IPS-11a (cell line): ENCODE data around the gene QKI.
"Not testable (repeated sequence)": the region's sequence is repeated elsewhere in the genome, so short reads cannot be mapped to it uniquely, and the experiment has no call there.

Experiments used
- H3K4me3 ChIP-seq: one replicate; pipeline ENCODE4 v1.5.1; 2013; ENCODE audit warnings: low read depth, low read length, control low read depth

QKI gene

DNA sequence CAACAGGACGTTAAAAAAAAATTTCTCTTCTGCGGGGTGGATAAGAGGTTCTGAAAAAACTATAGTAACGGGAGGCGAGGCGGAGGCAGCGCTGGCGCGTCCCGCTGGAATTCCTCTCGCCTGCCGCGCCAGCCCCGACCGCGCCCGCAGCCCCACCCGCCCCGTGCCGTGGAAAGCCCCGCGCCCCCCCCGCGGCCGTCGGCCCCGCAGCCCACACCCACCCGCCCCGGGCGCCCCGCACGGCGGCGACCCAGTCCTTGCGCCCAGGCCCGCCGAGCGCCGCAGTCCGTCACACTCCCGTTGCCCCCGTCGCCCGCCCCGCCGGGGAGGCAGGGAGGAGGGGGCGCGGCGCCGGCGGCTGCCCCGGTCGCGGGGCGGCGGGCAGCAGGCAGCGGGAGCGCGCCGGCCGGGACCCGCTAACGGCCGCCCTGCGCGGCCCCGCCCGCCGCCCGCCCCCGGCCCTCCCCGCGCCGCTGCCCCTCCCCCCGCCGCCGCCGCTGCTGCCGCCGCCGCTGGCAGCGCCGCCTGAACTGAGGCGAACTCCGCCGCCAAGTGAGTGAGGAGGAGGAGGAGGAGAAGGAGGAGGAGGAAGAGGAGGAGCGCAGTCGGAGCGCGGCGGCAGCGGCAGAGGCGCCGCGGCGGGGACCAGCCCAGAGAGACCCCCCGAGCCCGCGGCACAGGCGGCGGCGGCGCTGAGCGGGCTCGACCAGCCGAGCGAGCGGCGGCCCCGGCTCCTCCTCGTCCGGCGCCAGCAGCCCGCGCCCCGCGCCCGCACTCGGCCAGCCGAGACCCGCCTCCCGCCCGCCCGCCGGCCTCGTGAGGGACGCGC lies at the start of gene QKI:
Gene QKI, plus strand, starts transcription at position 602 of the 829 bp plus-strand sequence. CDS start 476 bp downstream, outside the sequence.
- peak within 1 kb of the TSS; percentile 82 for H3K4me3 ChIP-seq

DNA sequence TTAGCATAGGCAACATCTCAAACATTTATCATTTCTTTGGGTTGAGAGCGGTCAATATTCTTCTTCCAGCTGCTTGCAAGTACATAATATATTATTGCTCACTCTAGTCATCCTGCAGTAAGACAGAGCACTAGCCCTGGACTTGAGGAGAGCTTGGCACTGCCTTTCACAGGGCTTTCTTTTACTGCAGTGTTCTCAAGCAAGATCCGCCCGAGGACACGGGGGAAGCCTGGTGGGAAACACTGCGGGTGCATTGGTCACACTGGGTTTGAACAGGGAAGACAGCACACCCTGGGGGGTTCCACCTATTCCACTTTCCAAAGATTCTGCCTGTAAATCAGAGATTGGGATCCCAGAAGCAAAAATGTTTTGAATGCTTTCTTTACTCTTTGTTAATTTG lies 48.2 kb upstream of the QKI start:
- no peak overlapping the region for H3K4me3 ChIP-seq

DNA sequence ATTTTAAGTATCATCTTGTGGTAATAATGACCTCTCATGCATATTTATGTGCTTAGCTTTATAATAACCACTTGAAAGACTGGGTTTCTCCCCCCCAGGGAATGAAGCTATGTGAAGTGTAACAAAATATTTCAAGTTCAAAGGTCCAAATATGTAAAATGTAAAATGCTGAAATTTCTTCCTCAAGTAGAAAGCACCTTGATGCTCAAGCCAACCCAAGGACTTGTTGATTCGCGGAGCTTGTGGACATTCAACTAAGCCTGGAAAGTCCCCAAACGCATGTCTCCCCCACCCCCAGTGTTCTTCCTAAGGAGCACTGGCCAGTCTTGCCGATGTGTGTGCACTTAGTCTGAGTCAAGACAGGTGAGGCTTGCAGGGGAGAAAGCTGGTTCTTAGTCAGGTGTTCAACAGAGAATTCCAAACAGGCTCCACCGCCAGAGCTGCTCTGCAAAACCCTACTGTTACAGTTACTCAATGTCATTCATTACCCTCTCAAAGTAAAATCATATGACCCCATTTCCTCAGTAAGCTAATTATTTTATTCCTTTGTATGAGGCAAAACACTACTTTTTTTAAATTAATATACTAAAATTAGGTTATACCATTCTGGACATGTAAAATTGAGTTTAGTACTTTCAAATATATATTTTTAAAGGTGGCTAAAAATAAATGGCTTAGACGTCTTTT lies 46.9 kb upstream of the QKI start:
- H3K4me3 ChIP-seq = no peak overlapping the region

GRCh38 chr6:163369141-163369540 lies 45.4 kb upstream of the QKI start:
- H3K4me3 ChIP-seq = no peak overlapping the region

GRCh38 chr6:163369628-163370365 lies 44.7 kb upstream of the QKI start:
- no peak overlapping the region for H3K4me3 ChIP-seq

- no peak overlapping the region for H3K4me3 ChIP-seq
Observed at GRCh38 chr6:163370464-163371117, 43.9 kb upstream of the QKI start.

DNA sequence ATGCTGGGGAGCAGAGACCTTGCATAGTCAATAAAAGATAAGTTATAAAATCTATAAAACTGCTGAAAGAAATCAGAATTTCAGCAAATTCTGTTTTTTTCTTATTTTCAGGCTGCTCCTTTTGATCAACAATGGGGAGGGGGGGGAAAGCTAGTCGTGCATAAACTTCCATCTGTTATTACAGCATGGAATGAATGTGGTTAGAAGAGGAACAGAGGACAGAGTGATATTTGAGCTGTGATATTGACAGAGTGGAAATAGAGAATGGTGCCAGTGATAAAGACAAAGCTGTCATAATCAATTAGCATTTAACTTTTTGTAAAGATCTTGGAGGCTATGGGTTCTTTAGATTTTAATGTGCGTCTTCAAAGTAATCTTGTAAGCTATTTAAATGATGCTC lies 43.4 kb upstream of the QKI start:
- no peak overlapping the region for H3K4me3 ChIP-seq

- H3K4me3 ChIP-seq = no peak overlapping the region
Observed at GRCh38 chr6:163373240-163373639, 41.3 kb upstream of the QKI start.

DNA sequence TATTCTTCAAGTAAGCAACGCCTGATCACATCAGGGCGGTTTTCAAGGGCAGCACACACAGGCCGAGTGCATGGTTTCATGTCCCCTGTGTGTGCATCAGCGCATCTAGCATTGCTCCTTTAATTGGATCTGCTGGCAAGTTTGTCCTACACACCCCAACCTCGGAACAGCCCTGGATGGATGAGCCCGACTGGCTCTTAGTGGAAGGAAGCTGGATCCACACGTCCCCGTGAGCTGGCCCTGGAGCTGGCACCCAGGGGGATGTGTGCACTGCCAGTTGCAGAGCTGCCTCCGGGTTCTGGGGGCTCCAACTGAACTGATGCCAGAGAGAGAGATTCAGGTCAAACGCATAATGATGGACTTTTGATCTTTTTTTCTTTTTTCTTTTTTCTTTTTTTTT lies 39.2 kb upstream of the QKI start:
- H3K4me3 ChIP-seq = no peak overlapping the region

DNA sequence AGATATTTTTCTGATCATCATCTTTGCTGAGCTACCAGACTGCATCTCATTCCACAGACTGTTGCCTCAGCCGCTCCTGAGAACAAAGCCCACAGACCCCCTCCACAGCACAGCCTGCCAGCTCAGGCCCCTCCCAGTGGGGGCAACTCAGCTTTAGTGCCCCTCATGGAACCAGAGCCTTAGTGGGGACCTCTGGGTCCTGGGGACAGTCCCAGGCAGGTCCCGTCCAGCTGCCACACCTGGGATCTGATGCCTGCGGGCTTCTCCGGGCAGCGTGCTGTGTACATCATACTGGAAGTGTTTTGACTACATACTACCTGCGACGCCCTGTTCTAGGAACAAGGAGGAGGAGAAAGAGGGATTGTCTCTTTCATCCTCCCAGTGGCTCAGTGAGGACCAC lies 38.3 kb upstream of the QKI start:
- H3K4me3 ChIP-seq = no peak overlapping the region

DNA sequence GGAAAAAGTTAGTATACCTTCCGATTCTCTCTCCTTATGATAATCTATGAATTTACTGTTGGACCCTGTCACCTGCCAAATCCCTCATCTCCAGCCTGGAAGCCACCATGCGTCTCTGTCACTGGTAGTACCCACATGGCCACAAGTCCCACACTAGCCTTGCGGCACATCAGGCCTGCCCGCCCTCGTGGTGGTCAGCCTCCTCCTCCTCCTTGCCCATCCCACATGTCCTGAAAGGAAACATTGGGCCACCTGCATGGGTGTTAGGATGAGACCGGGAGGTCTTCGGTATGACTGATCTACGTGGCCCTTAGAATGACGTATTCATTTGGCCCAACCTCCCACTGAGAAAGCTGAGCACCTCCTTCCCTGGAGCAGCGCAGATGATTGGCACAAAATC lies 37.0 kb upstream of the QKI start:
- no peak overlapping the region for H3K4me3 ChIP-seq

DNA sequence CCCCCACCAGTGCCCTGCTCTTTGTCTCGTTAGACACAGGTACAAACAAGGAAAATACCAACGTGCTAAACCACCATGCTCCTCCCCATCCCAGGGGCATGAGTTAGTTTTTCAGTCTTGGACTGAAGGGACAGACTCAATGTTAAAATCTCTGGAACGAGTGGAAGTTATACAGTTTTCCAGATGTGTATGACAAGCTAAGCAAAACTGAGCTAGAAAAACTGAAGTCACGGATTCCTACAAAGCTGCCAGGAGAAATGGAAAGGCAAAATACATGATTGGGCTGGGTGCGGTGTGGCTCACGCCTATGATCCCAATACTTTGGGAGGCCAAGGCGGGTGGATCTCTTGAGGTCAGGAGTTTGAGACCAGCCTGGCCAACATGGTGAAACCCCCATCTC lies 34.3 kb upstream of the QKI start:
- H3K4me3 ChIP-seq = no peak overlapping the region

- H3K4me3 ChIP-seq = no peak overlapping the region
Observed at GRCh38 chr6:163381118-163381756, 33.3 kb upstream of the QKI start.

GRCh38 chr6:163383396-163383795 lies 31.1 kb upstream of the QKI start:
- not testable (repeated sequence) for H3K4me3 ChIP-seq

DNA sequence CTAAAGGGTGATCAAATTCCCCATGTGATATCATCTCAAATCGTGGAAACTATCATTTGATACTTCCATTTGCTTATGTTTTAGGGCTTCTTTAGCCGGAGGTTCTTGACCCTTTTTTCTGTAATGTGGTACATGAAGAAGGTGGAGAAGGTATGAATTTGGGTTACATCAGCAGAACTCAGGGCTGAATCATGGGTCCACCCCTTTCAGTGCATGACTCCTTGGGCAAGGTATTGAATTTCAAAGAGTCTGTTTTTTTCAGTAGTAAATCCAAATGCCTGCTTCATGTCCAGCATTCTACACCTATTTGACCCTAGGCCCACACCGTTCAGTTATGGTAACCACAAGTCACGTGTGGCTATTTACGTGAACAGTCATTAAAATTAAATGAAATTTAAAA lies 30.6 kb upstream of the QKI start:
- no peak overlapping the region for H3K4me3 ChIP-seq

GRCh38 chr6:163384510-163384909 lies 30.0 kb upstream of the QKI start:
- no peak overlapping the region for H3K4me3 ChIP-seq

- not testable (repeated sequence) for H3K4me3 ChIP-seq
Observed at GRCh38 chr6:163385503-163385902, 29.0 kb upstream of the QKI start.

- H3K4me3 ChIP-seq = no peak overlapping the region
Observed at GRCh38 chr6:163386329-163386908, 28.1 kb upstream of the QKI start.

- no peak overlapping the region for H3K4me3 ChIP-seq
Observed at GRCh38 chr6:163387317-163387716, 27.2 kb upstream of the QKI start.

- H3K4me3 ChIP-seq = no peak overlapping the region
Observed at GRCh38 chr6:163389354-163389753, 25.2 kb upstream of the QKI start.
